ENCODE results near the gene CLDN3.

DNA sequence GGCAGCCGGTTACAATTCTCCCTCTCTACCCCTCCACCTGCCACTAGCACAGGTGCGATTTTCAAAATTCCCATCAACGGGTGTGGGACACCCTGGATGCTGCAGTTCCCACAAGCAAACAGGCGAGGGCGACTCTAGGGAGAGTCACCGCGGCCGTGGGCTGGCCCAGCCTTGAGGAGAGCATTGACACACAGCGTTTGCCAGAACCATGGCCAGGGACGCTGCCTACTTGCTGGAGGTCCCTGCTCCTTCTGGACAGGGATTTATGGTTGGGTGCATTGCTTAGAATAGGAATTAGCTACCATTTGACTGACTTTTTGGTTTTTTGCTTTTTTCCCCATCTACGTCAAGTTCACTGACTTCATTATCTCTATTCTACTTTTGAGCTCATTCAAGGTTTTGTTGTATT, 41.7 kb upstream of the CLDN3 start:
- TF ChIP-seq POLR2A (IDR thresholded peaks at IDR 0.05), result no peak
- TF ChIP-seq, protein P1, sequence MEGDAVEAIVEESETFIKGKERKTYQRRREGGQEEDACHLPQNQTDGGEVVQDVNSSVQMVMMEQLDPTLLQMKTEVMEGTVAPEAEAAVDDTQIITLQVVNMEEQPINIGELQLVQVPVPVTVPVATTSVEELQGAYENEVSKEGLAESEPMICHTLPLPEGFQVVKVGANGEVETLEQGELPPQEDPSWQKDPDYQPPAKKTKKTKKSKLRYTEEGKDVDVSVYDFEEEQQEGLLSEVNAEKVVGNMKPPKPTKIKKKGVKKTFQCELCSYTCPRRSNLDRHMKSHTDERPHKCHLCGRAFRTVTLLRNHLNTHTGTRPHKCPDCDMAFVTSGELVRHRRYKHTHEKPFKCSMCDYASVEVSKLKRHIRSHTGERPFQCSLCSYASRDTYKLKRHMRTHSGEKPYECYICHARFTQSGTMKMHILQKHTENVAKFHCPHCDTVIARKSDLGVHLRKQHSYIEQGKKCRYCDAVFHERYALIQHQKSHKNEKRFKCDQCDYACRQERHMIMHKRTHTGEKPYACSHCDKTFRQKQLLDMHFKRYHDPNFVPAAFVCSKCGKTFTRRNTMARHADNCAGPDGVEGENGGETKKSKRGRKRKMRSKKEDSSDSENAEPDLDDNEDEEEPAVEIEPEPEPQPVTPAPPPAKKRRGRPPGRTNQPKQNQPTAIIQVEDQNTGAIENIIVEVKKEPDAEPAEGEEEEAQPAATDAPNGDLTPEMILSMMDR (IDR thresholded peaks at IDR 0.05), result peak; percentile 37 to 91 (median 82)
